Activated CD4-positive, alpha-beta T cell treated with anti-CD3 and anti-CD28 coated beads, Interleukin-2, amount 50 U/mL, for 16 hours (primary cell): ENCODE measurements around the gene GAPDH.
"Not testable (repeated sequence)": the region's sequence is repeated elsewhere in the genome, so short reads cannot be mapped to it uniquely, and the experiment has no call there.

Experiments
- DNase-seq: peaks from one replicate; pipeline ENCODE4 v3.0.0-alpha.2; 2020

The GAPDH gene

DNA sequence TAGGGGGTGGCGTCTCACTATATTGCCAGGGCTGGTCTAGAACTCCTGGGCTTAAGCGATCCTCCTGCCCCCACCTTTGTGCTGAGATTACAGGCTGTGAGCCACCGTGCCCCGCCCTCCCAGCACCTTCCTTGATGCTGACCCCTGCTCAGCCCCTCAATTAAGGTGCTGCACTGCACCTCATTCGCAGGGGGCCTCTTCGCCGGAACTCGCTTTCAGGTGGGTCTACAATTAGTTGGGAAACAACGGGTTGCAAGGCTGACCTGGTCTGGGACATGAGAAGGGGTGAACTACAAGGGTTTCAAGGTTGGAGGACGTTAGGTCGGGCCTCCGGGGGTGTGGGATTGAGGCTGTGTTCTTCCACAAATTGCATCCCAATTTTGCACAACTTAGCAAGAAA, 35.0 kb downstream of the GAPDH start:
- DNase-seq = no peak

DNA sequence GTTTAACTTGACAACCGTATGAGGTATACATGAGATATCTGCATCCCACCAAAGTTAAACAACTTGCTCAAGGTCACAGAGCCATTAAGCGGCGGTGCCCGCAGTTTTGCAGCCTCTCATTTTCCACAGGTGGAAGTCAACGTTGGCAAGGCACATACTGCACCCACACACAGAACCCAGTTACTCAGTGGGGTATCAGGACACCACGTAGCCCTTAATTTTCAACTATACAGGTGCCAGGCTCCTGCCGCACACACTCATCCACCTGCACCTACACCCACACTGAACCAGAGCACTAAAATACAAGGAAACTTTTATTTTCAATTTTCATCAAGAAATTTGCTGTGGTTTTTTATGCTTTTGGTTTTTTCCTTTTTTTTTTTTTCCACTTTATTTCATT, 35.5 kb downstream of the GAPDH start:
- DNase-seq = no peak

DNA sequence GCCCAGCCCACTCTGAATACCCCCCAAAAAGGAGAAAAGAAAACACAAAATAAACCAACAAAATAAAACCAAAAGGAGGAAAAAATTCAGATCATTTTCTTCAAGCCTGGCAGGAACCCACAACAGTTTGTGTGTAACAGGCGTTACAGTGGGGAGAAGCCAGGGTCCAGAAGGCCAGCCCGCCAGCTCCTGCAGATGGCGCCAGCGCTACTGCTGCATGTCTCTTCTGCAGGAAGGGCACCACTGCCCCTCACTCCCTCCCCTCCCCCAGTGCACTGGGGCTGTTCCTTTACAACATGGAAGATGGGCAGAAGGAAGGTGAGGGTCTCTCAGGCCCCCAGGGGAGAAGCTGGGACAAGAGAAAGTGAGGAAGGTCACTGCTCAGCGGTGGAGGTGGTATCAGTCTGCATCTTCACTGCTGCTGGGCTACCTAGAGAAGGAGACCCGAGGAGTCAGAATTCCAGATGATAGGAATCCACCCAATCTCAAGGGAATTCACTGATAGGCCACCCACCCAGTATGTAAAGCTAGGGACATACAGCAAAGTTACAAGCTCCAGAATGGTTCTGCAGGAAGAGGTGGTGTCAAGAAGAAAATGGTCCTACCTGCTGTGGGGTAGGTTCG, 36.1 kb downstream of the GAPDH start:
- peak; percentile 57 for DNase-seq

DNA sequence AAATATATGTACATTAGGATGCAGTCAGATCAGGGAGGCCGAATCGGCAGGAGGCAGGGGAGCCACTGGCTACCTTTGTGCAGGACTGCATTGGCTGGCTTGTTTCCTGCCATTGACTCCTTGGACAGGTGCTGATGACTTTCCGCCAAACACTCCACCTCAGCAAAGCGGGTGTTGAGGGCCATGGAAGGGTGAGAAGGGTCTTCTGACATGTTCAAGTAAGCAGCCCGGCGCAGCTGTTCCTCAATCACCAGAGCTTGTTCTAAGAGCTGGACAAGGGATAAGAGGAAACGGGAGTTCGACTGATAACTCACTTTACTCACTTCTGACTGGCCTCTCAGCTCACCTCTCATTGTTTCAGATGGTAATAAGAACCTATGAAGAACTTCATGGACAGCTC, 38.7 kb downstream of the GAPDH start:
- DNase-seq = no peak

DNA sequence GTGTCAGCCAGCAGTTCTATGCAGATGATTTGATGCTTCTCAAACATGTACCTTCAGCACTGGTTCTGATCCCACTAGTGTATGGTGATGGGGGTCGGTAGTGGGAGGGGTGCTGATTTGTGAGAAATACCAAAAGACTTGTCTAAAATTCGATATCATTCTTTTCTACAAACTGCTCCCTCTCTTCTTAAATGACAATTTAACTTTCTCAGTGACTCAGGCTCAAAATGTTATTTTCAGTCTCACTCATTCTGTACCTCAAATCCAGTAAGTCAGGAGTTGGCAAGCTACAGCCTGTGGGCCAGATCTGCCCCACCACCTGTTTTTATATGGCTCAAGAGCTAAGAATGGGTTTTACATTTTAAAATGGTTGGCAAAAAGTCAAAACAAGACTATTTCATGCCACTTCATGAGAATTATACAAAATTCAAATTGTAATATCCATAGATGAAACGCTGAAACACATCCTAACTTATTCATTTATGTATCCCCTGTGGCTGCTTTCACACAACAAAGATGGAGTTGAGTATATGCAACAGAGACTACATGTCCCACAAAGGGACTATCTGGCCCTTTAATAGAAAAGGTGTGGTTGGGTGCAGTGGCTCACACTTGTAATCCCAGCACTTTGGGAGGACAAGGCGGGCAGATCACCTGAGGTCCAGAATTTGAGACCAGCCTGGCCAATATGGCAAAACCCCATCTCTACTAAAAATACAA, 40.4 kb downstream of the GAPDH start:
- peak; percentile 78 for DNase-seq

DNA sequence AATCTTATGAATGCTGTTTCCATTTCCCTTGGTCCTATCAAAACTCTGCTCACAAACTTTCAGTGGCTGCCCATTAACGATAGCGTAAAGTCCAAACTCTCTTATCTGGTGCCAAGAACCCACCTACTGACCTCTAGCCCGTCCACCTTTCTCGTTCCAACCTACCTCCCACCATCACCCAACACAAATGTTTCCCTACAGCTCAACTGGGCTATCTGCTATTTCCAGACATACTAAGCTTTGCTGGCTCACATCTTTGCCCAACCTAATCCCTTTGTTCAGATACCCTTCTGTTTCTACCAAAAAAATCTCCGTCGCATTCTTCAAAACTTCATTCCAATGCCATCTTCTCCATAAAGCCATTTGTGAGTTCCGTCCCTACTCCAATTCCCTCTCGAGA, 41.3 kb downstream of the GAPDH start:
- no peak for DNase-seq

DNA sequence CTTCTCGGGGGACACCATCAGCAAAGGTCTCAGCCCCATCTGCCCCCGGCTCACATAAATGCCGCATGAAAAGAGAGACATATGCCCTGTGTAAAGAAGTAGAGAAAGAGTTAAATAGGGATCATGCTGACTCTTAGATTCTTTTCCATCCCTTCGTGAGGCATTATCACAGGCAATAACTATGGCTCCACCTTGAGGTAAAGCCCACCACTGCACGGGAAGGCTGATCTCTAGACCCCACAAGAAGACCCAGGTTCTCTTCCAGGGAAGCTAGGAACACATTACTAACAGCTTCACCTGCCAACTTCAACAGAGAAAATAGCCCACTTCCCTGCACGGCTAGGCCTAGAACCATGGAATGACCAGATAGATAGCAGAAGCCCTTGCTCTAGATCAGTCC, 47.9 kb downstream of the GAPDH start:
- DNase-seq = no peak

DNA sequence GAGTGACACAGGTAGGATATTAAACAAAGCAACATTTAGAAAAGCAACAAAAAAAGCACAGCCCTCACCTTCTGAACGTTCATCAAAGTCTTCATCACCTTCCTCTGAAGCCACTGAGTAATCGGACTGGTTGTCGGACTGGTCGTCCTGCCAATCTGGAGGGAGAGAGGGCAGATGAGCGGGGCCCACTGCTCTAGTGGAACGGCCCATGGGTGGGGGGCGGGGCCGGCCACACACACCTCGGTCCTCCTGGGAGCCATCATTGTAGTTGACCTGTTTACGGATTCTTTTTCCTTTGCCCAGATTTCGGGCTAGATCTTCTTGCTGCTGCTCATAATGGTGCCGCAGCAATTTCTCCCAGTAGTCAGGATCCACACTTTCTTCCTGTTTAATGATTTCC, 48.6 kb downstream of the GAPDH start:
- no peak for DNase-seq

DNA sequence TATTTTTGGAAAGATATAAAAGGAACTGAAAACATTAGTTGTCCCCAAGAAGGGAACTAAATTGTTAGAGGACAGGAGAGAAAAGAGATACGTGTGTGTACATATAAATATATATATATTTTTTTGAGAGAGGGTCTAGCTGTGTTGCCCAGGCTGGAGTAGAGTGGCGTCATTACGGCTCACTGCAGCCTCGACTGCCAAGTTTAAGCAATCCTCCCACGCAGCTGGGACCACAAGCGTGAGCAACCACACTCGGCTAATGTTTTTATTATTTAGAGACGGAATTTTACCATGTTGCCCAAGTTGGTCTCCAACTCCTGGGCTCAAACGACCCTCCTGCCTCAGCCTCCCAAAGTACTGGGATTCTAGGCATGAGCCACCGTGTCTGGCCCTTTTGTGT, 50.0 kb downstream of the GAPDH start:
- no peak for DNase-seq

DNA sequence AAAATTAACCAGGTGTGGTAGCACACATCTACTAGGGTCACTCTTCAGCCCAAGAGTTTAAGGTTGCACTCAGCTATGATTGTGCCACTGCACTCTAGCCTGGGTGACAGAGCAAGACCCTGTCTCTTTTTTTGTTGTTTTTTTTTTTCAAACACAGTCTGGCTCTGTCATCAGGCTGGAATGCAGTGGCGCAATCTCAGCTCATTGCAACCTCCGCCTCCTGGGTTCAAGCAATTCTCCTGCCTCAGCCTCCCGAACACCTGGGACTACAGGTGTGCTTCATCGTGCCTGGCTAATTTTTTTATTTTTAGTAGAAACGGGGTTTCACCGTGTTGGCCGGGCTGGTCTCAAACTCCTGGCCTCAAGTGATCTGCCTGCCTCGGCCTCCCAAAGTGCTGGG, 52.3 kb downstream of the GAPDH start:
- not testable (repeated sequence) for DNase-seq
